ENCODE data around the gene SEMA5B. TPM values are rescaled to one million over a fixed set of nuclear protein-coding genes. Genes with fewer than 3 reads are reported as not detected.

The SEMA5B gene
- total and polyA plus RNA-seq, 7 donors, result 0.08 to 1.1 (median 0.43) TPM

DNA sequence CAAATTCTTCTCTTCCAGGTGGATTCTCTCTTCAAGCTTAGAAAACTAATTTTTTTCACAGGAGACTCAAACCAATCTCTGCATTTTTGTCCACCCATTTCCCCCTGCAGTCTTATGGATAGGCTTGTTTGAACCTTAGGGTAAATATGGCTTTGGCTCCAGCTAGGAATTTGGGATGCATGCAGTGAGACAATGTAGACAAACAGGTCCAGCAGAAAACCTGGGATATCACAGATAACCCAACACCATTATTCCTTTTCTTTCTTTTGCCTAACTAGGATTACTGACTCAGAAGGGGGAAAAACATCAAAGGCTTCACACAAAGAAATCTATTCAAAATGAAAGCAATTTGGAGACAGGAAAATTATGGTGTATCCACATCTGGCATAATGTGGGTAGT, 11.2 kb upstream of the SEMA5B start:
- Histone ChIP-seq H3K4me3 (no peak overlapping the region), H3K27me3 (ENCODE audit: insufficient read depth in 3 of 3, low read length in 2 of 3) (peaks cover 0 to 7% (median 0%) of the 10 kb centered on the region in 3 donors), H3K4me1 (peaks cover 2% of the 10 kb centered on the region), H3K9me3 (no peaks in the 10 kb centered on the region), H3K27ac (no peak overlapping the region), H3K36me3 (ENCODE audit: insufficient read depth in 1 of 2, low read depth in 1 of 2) (no peaks in the 10 kb centered on the region)
- no peak for DNase-seq
- TF ChIP-seq, protein P1, sequence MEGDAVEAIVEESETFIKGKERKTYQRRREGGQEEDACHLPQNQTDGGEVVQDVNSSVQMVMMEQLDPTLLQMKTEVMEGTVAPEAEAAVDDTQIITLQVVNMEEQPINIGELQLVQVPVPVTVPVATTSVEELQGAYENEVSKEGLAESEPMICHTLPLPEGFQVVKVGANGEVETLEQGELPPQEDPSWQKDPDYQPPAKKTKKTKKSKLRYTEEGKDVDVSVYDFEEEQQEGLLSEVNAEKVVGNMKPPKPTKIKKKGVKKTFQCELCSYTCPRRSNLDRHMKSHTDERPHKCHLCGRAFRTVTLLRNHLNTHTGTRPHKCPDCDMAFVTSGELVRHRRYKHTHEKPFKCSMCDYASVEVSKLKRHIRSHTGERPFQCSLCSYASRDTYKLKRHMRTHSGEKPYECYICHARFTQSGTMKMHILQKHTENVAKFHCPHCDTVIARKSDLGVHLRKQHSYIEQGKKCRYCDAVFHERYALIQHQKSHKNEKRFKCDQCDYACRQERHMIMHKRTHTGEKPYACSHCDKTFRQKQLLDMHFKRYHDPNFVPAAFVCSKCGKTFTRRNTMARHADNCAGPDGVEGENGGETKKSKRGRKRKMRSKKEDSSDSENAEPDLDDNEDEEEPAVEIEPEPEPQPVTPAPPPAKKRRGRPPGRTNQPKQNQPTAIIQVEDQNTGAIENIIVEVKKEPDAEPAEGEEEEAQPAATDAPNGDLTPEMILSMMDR (IDR thresholded peaks at IDR 0.05), result no peak
- intact Hi-C loops (cut with DNase I), result no loop called here
- ATAC-seq, result no peak

DNA sequence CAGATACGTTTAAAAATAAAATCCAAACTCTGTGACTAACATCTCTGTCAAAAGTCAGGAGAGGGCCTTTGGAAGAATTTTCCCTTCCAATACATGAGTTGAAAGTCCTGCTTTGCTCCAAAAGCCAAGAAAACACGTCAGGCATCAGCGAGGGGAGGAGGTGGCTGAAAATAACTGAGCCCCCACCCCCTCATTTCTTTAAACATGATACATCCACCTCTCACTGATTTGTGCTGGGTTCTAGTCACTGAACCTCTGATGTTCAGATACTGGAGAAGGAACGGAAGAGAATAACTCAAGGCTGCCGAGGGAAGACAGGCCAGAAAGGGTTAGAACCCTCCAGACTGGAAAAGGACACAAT, 9.4 kb upstream of the SEMA5B start:
- intact Hi-C loops (cut with DNase I), result no loop called here
- Histone ChIP-seq H3K36me3 (ENCODE audit: insufficient read depth in 1 of 2, low read depth in 1 of 2) (no peaks in the 10 kb centered on the region), H3K4me3 (no peak overlapping the region), H3K27me3 (ENCODE audit: insufficient read depth in 3 of 3, low read length in 2 of 3) (peaks cover 0 to 8% (median 0%) of the 10 kb centered on the region in 3 donors), H3K27ac (no peak overlapping the region), H3K4me1 (peaks cover 2% of the 10 kb centered on the region), H3K9me3 (no peaks in the 10 kb centered on the region)
- no peak for ATAC-seq
- TF ChIP-seq, protein P1 (IDR thresholded peaks at IDR 0.05), result no peak
- no peak for DNase-seq
- WGBS, 3 donors, result 61 to 90% (median 71%) methylated on average over 5 of the region's 5 CpGs

DNA sequence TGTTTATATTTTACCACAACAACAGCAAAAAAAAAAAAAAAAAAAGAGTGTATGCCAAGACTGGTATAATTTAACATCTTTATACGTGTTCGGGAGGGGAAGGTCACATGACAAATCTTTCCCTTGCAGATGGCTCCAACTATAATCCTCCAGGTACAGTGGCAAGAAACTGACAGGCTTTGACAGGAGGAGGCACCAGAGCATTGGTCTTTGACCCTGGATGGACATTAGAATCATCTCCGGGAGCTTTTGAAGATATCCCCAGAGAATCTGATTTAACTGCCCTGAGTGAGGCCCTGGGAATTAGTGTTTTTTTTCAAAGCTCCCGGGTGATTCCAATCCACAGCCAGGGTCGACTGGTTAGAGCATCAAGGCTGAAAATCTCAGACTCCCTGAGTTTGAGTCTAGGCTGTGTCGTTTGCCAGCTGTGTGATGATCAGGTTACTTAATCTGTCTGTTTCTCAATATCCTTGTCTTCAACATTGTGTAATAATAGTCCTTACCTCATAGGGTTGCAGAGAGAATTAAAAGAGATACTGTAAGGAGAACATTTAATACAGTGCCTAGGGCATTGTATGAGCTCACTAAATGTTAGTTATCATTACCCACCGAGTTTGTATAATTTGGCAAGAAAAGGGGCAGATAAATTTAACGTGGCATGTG, 8.9 kb upstream of the SEMA5B start:
- peak; percentile 86 to 94 (median 90) for ATAC-seq
- no peak overlapping the region for H3K27ac ChIP-seq
- intact Hi-C loops (cut with DNase I), result no loop called here

DNA sequence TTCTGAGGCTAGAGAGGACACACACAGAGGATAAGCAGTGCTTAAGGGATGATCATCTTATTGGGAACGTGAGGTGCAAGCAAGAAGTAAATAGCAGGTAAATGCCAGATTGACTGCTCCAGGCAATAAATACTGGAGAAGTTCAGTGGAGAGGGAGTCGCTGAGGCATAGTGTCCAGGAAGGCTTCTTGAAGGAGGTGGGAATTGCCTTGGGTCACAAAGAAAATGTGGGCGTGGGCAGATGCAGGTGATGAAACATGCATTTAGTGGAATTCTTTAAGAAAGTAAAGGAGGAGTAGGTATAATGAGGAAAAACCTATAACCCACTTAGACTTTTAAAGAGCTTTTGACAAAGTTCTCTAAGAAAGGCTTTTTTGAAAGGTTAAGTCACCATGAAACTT, 7.4 kb upstream of the SEMA5B start:
- 88 to 97% (median 95%) methylated on average over 3 of the region's 3 CpGs for WGBS, 3 donors
- no peak for ATAC-seq

More for the DNA sequence above, 8.9 kb upstream of the SEMA5B start:
- H3K36me3 ChIP-seq (ENCODE audit: insufficient read depth in 1 of 2, low read depth in 1 of 2), result no peaks in the 10 kb centered on the region
- no peaks in the 10 kb centered on the region for H3K9me3 ChIP-seq
- peaks cover 2% of the 10 kb centered on the region for H3K4me1 ChIP-seq
- DNase-seq, result no peak
- peaks cover 0 to 13% (median 0%) of the 10 kb centered on the region in 3 donors for H3K27me3 ChIP-seq (ENCODE audit: insufficient read depth in 3 of 3, low read length in 2 of 3)
- H3K4me3 ChIP-seq, result no peak overlapping the region
- TF ChIP-seq, protein P1 (IDR thresholded peaks at IDR 0.05), result no peak
- 30 to 50% (median 34%) methylated on average over 8 of the region's 8 CpGs for WGBS, 3 donors

More for the DNA sequence above, 7.4 kb upstream of the SEMA5B start:
- no peak overlapping the region for H3K4me3 ChIP-seq
- peaks cover 0 to 26% (median 0%) of the 10 kb centered on the region in 3 donors for H3K27me3 ChIP-seq (ENCODE audit: insufficient read depth in 3 of 3, low read length in 2 of 3)
- no peak overlapping the region for H3K27ac ChIP-seq
- peaks cover 2% of the 10 kb centered on the region for H3K4me1 ChIP-seq
- no peaks in the 10 kb centered on the region for H3K36me3 ChIP-seq (ENCODE audit: insufficient read depth in 1 of 2, low read depth in 1 of 2)
- no peaks in the 10 kb centered on the region for H3K9me3 ChIP-seq
- TF ChIP-seq, protein P1 (IDR thresholded peaks at IDR 0.05), result no peak
- DNase-seq, result no peak
- intact Hi-C loops (cut with DNase I), result no loop called here

Measured in psoas muscle (tissue), 8 donors.